ENCODE measurements around the gene IQSEC1. TPM values are rescaled to one million over a fixed set of nuclear protein-coding genes. Genes with fewer than 3 reads are reported as not detected.
"Not testable (repeated sequence)": the region's sequence is repeated elsewhere in the genome, so short reads cannot be mapped to it uniquely, and the experiment has no call there.

The IQSEC1 gene
- total RNA-seq, 1 experiment from 2014 or later = 13.3 TPM

GRCh38 chr3:12884790-12885582 lies 188.2 kb downstream of the IQSEC1 start:
- H3K9me3 Mint-ChIP-seq (ENCODE audit: low read depth, unreplicated experiment) = no peaks in the 10 kb centered on the region
- no peak for DNase-seq
- TF ChIP-seq, protein P1, sequence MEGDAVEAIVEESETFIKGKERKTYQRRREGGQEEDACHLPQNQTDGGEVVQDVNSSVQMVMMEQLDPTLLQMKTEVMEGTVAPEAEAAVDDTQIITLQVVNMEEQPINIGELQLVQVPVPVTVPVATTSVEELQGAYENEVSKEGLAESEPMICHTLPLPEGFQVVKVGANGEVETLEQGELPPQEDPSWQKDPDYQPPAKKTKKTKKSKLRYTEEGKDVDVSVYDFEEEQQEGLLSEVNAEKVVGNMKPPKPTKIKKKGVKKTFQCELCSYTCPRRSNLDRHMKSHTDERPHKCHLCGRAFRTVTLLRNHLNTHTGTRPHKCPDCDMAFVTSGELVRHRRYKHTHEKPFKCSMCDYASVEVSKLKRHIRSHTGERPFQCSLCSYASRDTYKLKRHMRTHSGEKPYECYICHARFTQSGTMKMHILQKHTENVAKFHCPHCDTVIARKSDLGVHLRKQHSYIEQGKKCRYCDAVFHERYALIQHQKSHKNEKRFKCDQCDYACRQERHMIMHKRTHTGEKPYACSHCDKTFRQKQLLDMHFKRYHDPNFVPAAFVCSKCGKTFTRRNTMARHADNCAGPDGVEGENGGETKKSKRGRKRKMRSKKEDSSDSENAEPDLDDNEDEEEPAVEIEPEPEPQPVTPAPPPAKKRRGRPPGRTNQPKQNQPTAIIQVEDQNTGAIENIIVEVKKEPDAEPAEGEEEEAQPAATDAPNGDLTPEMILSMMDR (IDR thresholded peaks at IDR 0.05; ENCODE audit: unreplicated experiment) = no peak
- no peaks in the 10 kb centered on the region for H3K36me3 Mint-ChIP-seq (ENCODE audit: insufficient read depth, unreplicated experiment)
- H3K4me3 Mint-ChIP-seq (ENCODE audit: low read depth, unreplicated experiment) = no peak overlapping the region
- intact Hi-C loops (cut with micrococcal nuclease; ENCODE audit: unreplicated experiment) = no loop called here
- H3K27ac Mint-ChIP-seq (ENCODE audit: unreplicated experiment) = no peak overlapping the region
- BruUV-seq (replicated peaks) = no TSS peak
- peaks cover 67% of the 10 kb centered on the region for H3K27me3 Mint-ChIP-seq (ENCODE audit: unreplicated experiment)
- no peaks in the 10 kb centered on the region for H3K4me1 Mint-ChIP-seq (ENCODE audit: low read depth, unreplicated experiment)
- CTCF ChIA-PET = no interaction called here

DNA sequence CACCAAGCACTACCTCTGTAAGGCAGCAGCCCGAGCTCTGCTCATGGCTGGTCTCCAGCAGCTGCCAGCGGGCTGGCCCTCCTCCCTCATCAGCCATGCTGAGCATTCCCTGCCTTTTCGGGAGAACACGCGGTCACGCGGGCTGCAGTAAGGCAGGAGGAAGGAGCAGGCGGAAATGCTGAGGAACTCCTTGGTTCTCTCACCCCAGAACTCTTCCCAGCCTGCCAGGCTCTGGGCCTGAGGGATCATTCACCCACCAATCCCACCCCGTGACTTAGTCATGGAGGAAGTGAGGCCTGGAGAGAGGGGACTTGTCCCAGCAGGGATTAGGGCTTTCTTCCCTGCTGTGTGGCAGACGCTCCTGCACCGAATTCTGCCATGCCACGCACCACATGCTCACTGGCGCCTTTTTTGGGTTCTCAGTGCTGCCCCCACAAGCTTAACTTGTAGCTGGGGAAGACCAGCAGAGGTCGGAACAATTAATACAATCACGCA lies 189.0 kb downstream of the IQSEC1 start:
- H3K4me1 Mint-ChIP-seq (ENCODE audit: low read depth, unreplicated experiment) = no peaks in the 10 kb centered on the region
- no TSS peak for BruUV-seq (replicated peaks)
- H3K27me3 Mint-ChIP-seq (ENCODE audit: unreplicated experiment) = peaks cover 59% of the 10 kb centered on the region
- CTCF ChIA-PET = no interaction called here
- no peaks in the 10 kb centered on the region for H3K36me3 Mint-ChIP-seq (ENCODE audit: insufficient read depth, unreplicated experiment)
- TF ChIP-seq, protein P1 (IDR thresholded peaks at IDR 0.05; ENCODE audit: unreplicated experiment) = no peak
- H3K9me3 Mint-ChIP-seq (ENCODE audit: low read depth, unreplicated experiment) = no peaks in the 10 kb centered on the region
- no peak overlapping the region for H3K4me3 Mint-ChIP-seq (ENCODE audit: low read depth, unreplicated experiment)
- no peak overlapping the region for H3K27ac Mint-ChIP-seq (ENCODE audit: unreplicated experiment)
- no peak for DNase-seq
- intact Hi-C loops (cut with micrococcal nuclease; ENCODE audit: unreplicated experiment) = no loop called here

DNA sequence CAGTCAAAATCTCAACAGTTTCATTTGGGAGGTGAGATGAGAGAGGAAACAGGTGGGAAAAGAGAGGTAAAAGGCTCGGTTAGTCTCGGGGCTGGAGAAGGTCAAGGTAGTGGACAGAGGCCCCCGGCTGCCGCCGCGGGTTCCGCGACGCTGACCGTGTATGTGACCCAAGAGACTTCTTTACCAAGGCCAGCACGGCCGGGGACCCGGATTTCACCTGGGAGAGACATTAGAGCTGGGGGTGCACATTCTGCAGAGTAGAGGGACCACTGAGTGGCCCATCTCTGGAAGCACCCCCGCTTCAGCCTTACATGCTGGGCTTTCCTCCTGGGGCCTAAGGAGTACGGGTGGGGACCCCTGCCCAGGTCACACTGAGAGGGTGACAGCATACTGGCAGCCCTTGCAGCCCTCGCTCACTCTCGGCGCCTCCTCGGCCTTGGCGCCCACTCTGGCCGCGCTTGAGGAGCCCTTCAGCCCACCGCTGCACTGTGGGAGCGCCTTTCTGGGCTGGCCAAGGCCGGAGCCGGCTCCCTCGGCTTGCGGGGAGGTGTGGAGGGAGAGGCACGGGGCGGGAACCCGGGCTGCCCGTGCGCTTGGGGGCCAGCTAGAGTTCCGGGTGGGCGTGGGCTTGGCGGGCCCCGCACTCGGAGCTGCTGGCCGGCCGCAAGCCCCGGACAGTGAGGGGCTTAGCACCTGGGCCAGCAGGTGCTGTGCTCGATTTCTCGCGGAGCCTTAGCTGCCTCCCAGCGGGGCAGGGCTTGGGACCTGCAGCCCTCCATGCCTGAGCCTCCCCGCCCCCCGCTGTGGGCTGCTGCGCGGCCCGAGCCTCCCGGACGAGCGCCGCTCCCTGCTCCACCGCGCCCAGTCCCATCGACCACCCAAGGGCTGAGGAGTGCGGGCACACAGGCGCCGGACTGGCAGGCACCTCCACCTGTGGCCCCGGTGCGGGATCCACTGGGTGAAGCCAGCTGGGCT lies 190.6 kb downstream of the IQSEC1 start:
- Mint-ChIP-seq H3K4me1 (ENCODE audit: low read depth, unreplicated experiment) (peaks cover 9% of the 10 kb centered on the region), H3K27ac (ENCODE audit: unreplicated experiment) (no peak overlapping the region)
- intact Hi-C loops (cut with micrococcal nuclease; ENCODE audit: unreplicated experiment) = no loop called here

GRCh38 chr3:12881858-12882257 lies 191.4 kb downstream of the IQSEC1 start:
- CTCF ChIA-PET; DNase-seq; intact Hi-C loops (cut with micrococcal nuclease; ENCODE audit: unreplicated experiment); BruUV-seq (replicated peaks); H3K4me3 Mint-ChIP-seq (ENCODE audit: low read depth, unreplicated experiment); H3K36me3 Mint-ChIP-seq (ENCODE audit: insufficient read depth, unreplicated experiment); H3K9me3 Mint-ChIP-seq (ENCODE audit: low read depth, unreplicated experiment); H3K27ac Mint-ChIP-seq (ENCODE audit: unreplicated experiment); H3K4me1 Mint-ChIP-seq (ENCODE audit: low read depth, unreplicated experiment): not testable (repeated sequence)
- peaks cover 45% of the 10 kb centered on the region for H3K27me3 Mint-ChIP-seq (ENCODE audit: unreplicated experiment)

More for the DNA sequence above, 190.6 kb downstream of the IQSEC1 start:
- H3K4me3 Mint-ChIP-seq (ENCODE audit: low read depth, unreplicated experiment) = no peak overlapping the region
- no peaks in the 10 kb centered on the region for H3K36me3 Mint-ChIP-seq (ENCODE audit: insufficient read depth, unreplicated experiment)
- no peak for DNase-seq
- H3K27me3 Mint-ChIP-seq (ENCODE audit: unreplicated experiment) = peaks cover 53% of the 10 kb centered on the region
- no peaks in the 10 kb centered on the region for H3K9me3 Mint-ChIP-seq (ENCODE audit: low read depth, unreplicated experiment)
- TF ChIP-seq, protein P1 (IDR thresholded peaks at IDR 0.05; ENCODE audit: unreplicated experiment) = no peak
- no TSS peak for BruUV-seq (replicated peaks)
- CTCF ChIA-PET = no interaction called here
